GM21423 (cell line): Measurements from ENCODE around the gene KCNE5.
"Not testable (repeated sequence)": the region's sequence is repeated elsewhere in the genome, so short reads cannot be mapped to it uniquely, and the experiment has no call there.

Experiments
- ATAC-seq: cut with Tn5 transposase; IDR thresholded peaks from one replicate; pipeline ENCODE4 v1.9.1; 2021; ENCODE audit warnings: mild to moderate bottlenecking, moderate library complexity; ENCODE audit not compliant: unreplicated experiment

KCNE5 gene

GRCh38 chrX:109619771-109620170, 5.2 kb downstream of the KCNE5 start:
- ATAC-seq = no peak

GRCh38 chrX:109614951-109615350, 10.0 kb downstream of the KCNE5 start:
- no peak for ATAC-seq

GRCh38 chrX:109601486-109601885, 23.5 kb downstream of the KCNE5 start:
- ATAC-seq = no peak

DNA sequence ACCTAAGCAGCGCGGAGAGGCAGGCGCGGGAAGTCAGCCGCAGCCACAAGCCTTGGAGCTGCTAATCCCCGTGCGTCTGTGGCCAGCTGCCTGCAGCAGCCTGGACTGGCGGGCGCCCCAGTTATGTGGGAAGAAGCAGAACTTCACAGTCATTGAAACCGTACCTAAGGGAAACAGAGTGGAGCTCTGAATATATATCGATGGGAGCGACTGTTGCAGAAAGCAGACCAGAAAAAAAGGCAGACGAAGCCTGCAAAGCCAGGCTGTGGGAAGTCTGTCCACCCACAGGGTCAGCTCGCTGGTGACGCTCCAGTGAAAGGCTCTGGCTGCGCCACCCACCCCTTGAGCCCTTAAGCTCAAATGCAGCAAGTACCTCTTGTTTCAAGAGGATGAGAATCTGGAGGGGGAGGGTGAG, 24.7 kb downstream of the KCNE5 start:
- no peak for ATAC-seq

- no peak for ATAC-seq
These were observed 29.0 kb downstream of the KCNE5 start for GRCh38 chrX:109596015-109596414.

DNA sequence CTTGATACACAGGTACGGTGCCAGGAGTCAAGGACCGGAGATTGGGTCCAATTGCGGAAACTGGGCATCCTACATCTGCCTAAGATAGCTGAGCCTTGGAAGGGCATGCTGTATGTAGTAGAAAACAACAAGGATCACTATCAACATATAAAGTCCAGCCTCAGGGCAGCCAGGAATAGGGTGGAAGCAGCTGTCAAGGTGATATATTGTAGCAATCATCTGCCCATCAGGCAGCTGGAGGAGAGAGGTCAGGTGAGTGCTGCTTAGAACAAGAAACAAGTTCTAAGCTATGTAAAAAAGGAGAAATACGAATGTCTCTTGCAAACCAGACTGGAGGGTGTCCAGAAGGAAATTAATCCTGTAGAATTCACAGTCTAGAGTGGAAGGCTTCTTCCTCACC, 34.8 kb downstream of the KCNE5 start:
- ATAC-seq = no peak

DNA sequence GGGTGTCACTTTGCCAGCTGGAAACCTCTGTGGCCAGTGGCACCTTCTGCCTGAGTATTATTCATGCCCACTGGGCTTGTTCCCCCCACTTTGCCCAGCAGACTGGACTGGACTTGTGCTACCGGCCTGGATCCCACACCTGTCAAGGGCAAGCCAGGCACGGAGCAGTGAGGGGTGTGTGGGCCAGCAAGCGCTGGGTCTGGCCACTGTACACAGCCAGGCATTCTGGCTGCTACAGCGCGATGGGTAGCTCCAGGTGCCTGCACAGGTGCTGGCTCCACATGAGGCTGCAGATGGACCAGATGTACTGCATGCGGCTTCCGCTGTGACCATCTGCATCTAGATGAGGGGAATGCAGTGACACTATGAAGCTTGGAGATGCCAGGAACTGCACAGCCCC, 39.5 kb downstream of the KCNE5 start:
- ATAC-seq = no peak

DNA sequence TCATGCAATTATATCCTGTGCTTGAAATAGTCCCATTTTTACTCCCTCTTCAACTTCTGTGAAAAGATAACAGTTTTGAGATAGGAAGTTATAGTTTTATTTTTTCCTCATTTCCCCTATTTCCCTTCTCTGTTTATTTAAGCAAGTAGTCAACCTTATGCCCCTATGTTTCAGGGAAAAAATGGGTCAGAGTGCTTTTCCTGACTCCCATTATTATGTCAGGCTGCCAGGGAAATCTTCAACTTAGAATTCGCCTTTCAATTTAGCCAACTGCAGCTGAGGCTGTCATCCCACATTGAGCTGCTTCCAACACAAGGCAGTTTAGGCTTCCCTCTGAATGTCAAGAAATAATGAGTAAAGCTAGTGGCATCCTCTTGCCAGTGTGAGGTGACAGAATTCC, 46.1 kb downstream of the KCNE5 start:
- no peak for ATAC-seq

GRCh38 chrX:109577055-109577454, 47.9 kb downstream of the KCNE5 start:
- no peak for ATAC-seq

DNA sequence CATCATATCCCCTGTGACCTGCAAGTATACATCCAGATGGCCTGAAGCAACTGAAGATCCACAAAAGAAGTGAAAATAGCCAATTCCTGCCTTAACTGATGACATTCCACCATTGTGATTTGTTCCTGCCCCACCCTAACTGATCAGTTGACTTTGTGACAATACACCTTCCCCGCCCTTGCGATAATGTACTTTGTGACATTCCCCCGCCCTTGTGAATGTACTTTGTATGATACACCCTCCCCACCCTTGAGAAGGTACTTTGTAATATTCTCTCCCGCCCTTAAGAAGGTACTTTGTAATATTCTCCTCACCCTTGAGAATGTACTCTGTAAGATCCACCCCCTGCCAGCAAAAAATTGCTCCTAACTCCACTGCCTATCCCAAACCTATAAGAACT, 48.9 kb downstream of the KCNE5 start:
- ATAC-seq = not testable (repeated sequence)
